Stimulated activated CD8-positive, alpha-beta memory T cell treated with anti-CD3 and anti-CD28 coated beads, Interleukin-15, amount 100 ng/mL, for 1 hour (primary cell): ENCODE data around the gene SOCS7.
A peak's percentile ranks its signal among the peaks of the same experiment; 100 is the strongest.

ENCODE experiments used
- DNase-seq: peaks from one replicate; pipeline ENCODE4 v3.0.0-alpha.2; 2020; ENCODE audit warnings: low read depth

Gene SOCS7

GRCh38 chr17:38351412-38352222 is at the start of gene SOCS7:
Gene SOCS7 (plus strand): TSS chr17:38351844. CDS start chr17:38352053, 209 bp downstream.
- DNase-seq: peak; percentile 85

- DNase-seq: no peak
Observed at GRCh38 chr17:38315497-38315896, 36.1 kb upstream of the SOCS7 start.

GRCh38 chr17:38317081-38317480 is 34.6 kb upstream of the SOCS7 start:
- DNase-seq: no peak

DNA sequence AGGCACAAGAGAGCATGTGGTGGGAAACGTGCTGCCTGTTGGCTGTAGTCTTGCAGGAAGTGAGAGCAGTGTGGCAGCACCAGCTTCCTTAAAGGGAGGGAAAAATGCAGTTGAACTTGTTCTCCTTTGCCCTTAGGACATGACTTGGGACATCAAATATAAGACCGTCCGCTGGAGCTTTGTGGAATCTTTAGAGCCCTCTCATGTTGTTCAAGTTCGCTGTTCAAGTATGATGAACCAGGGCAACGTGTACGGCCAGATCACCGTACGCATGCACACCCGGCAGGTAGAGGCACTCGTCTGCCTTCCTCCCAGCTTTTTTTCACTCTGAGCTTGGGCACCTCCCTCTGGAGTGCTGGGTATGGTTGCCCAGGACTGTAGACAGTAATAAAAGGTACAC is 31.2 kb upstream of the SOCS7 start:
- DNase-seq: no peak

GRCh38 chr17:38322156-38322779 is 29.4 kb upstream of the SOCS7 start:
- DNase-seq: peak; percentile 60

- no peak for DNase-seq
Observed at GRCh38 chr17:38322897-38323296, 28.7 kb upstream of the SOCS7 start.

- no peak for DNase-seq
Observed at GRCh38 chr17:38324141-38324697, 27.4 kb upstream of the SOCS7 start.

DNA sequence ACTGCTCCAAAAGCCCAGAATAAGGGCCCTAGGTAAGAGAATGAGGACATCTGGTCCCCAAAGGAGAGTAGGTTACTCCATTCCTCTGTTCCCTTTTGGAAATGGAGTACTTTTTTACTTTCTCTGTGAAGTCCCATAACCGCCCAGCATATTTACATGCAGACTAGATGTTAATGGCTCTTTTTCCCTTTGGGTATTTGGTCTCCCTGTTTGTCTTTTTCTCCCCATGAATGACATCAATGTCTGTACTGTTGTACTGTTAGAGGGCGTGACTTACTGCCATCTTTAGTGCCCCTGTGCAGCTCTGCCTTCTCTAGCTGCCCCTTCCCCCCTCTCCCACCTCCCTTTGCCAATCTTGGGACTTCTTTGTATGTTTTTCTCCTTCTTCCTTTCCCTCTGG is 26.9 kb upstream of the SOCS7 start:
- no peak for DNase-seq

GRCh38 chr17:38325221-38325851 is 26.3 kb upstream of the SOCS7 start:
- DNase-seq: no peak

- DNase-seq: no peak
Observed at GRCh38 chr17:38326996-38327792, 24.4 kb upstream of the SOCS7 start.

DNA sequence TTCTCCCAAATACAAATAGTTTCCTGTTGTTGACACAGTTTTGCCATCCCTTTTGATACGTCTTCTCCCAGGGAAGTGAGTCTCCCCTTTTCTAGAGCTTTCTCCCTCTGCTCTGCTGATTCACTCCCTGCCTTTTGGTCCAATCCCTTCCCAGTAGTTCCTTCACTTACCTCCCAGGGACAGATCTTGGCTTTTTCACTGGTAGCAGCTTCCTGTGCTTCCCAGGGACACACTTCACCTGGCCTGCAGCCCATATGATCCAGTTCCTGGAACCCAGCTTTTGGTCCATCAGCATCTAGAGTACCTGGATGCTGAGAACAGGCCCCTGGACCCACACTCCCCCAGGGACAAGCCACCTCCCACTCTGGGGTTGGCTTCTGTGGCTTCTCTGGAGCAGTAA is 23.7 kb upstream of the SOCS7 start:
- no peak for DNase-seq

GRCh38 chr17:38328620-38329019 is 23.0 kb upstream of the SOCS7 start:
- no peak for DNase-seq

DNA sequence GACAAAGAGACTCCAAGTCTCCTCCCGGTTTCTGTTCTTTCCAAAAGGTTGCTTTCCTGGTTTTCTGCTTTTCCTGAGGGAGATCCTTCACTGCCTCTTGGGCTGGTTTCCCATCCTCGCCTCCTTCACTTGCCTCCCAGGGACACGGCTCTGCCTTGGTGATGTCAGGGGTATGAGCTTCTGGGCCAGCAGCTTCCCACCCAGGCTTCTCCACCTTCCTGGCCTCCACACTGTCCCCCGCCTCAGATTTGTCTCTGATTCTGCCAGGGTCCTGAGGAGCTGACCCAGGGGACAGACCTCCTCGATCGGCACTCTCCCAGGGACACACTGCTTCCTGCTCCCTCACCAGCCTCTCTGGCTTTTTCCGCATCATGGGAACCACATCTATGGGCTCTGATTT is 22.4 kb upstream of the SOCS7 start:
- DNase-seq: no peak

GRCh38 chr17:38329808-38330730 is 21.6 kb upstream of the SOCS7 start:
- no peak for DNase-seq

DNA sequence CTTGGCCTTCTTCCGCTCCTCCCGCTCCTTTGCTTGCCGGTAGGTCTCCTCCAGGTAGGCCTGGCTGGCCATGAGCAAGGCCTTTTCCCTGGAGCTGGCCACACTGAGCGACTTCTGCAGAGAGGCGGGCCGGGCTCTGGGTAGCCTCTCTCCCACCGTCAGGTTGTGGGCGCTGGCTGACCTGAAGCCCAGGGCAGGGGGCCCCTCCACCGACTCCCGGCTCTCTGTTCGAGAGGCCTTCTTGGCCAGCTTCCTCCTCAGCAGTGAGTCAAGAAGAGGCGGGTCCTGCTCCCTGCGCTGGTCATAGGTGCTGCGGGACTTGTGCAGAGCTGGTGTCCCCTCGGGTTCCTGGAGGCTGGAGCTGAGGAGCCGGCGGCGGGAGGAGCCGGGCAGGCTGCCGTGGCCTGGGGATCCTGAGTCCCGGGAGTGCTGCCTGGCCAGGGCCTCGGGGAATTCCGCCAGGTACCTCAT is 20.7 kb upstream of the SOCS7 start:
- DNase-seq: no peak

DNA sequence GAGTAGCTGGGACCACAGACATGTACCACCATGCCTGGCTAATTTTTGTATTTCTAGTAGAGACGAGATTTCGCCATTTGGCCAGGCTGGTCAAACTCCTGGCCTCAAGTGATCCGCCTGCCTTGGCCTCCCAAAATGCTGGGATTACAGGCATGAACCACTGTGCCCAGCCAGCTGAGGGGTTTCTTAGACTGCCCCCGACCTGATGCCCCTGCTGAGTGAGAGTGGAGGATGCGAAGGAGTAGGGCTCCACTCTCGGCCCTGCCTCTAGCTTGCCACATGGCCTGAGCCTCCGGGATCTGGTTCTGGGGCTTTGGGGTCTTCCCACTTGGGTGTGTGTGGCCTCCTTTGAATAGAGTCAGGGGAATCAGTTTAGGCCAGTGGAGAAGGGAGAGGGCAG is 18.9 kb upstream of the SOCS7 start:
- DNase-seq: no peak

DNA sequence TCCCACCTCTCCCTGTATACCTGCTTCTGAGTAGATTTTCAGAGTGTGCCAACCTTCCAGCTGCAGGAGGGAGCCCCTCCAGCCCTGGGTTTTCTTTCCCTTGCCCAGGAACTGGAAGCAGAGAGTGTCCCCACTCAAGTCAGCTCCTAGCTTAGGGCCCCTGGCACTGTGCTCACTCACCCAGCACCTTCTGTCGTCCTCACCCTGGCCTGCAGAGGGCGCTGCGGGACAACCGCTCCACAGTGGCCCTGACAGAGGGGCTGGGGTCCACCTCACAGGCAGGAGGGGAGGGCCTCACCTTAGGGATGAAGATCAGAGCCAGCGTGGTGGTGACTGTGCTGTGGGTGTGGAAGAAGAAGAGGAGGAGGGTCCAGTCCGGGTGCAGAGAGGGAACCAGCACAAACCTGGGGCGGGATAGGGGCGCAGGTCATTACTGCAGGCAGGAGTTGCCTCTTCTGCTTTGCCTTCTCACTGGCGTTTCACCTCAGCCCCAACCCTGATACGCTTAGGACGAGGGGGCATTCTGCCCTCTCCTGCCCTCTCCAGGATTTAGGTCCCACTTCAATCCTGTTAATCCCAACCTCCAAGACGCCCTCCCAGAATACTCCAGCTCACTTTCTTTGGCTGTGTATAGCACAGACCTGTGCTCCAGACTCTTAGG is 17.9 kb upstream of the SOCS7 start:
- no peak for DNase-seq

DNA sequence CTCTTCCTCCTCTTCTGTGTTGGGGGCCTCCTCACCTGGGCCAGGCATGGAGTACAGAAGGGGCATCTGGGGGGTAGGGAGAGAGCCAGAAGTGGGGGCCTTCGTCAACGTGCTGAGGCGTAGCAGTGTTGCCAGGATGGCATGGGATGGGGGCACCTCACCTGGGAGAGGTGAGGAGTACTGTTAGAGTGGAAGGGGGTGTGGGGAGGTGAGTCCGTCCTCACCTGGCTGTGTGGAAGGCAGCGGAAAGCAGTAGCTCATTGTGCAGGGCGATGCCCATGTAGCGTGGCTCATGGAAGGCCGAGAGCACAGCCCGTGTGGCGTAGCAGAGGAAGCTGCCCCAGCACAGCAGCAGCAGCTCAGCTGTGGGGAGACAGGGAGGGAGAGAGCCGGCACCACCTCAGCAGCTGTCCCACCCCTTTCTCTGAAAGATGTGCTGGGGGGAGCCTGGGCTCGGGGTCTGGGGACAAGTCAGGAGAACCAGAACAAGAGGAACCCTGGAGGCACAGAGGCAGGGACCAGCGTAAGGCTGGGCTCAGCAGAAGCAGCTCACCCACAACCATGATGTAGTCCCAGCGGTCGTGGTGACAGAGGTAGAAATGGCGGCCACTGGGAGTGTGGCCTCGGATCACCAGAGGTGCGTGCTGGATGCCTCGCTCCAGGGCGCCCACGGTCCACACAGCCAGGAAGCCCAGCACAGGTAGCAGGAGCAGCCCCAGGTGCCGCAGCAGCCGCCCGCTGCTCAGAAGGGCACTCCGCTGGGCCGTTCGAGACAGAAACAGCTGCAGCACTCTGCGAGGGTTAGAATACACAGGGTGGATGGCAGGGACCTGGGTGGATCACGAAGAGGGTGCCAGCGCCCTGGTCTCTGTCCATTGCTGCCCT is 16.9 kb upstream of the SOCS7 start:
- DNase-seq: no peak

DNA sequence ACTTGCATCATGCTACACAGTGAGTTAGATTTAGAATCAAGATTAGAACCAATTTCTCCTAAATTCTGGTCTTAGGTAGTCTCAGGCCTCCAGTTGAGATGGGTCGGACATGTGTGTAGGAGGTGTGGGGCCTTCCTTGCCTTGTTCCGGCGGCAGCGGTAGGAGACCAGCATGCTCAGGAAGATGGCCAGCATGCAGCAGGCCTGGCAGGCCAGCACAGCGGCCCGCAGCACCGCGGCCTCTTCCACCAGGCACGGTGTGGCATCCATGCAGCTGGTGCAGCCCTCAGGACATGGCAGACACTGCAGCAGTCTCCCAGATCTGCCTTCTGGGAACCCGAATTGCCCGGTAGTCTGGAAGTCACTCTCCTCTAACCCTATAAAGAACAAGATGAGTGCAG is 14.8 kb upstream of the SOCS7 start:
- no peak for DNase-seq
